HG03565 (cell line): Measurements from ENCODE around the gene LILRA6.
"Not testable (repeated sequence)": the region's sequence is repeated elsewhere in the genome, so short reads cannot be mapped to it uniquely, and the experiment has no call there.

ENCODE experiments used
- ATAC-seq: cut with Tn5 transposase; IDR thresholded peaks from one replicate; pipeline ENCODE4 v1.9.1; 2021; ENCODE audit warnings: mild to moderate bottlenecking, moderate library complexity; ENCODE audit not compliant: unreplicated experiment

LILRA6 gene

DNA sequence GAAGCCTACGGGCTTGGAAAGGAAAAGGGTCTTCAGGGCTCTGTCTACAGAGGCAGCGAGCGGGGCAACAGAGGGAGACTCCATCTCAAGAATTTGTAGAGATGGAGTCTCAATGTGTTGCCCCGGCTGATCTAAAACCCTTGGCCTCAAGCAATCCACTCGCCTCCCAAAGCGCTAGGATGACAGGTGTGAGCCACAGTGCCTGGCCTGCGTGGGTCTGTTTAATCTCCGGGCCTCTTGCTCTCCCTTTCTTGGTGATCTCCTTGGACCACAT is 33.9 kb downstream of the LILRA6 start:
- no peak for ATAC-seq

- peak; percentile 30 for ATAC-seq
These were observed 34.4 kb downstream of the LILRA6 start for GRCh38 chr19:54207983-54208783.

DNA sequence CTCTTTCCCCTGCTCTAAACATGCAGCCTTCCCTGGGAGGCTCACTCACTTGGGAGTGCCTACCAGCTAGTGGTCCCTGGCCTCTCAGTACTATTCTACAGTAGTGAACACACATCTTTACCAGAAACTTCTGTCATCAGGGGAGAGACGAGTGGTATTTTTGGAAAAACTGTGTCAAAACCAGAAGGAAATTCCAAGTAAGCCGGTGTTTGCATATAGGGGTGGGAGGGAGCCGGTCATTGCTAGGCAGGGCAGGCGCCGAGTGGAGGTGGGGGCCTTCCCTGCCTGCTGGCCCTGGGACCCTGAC is 35.0 kb downstream of the LILRA6 start:
- no peak for ATAC-seq

DNA sequence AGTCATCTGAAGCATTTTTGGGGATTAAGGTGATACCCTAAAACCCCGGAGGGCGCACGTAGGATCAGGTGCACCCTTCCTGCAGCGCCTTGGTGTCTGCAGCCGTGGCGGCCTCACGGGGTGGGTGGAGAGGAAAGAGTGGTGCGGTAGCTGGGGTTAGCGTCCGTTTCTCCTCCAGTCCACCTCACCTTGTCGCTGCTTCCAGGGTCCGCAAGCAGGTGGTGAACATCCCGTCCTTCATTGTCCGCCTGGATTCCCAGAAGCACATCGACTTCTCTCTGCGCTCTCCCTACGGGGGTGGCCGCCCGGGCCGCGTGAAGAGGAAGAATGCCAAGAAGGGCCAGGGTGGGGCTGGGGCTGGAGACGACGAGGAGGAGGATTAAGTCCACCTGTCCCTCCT is 35.4 kb downstream of the LILRA6 start:
- ATAC-seq: not testable (repeated sequence)

DNA sequence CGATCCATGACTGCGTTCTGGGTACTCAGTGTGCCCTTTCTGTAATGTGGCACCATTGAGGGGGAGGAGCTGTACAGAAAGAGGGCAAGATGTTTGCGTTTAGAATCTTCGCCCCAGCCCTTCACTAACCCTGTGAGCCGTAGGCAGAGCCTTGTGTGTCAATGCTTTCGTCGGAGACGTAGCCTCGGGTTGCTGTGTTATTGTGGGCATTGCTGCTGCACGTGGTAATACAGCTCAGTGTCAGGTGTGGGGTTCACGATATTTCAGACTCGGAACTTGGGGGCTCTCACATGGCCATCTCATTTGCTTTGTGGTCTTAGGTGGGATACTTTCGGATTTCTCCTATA is 35.8 kb downstream of the LILRA6 start:
- ATAC-seq: no peak

DNA sequence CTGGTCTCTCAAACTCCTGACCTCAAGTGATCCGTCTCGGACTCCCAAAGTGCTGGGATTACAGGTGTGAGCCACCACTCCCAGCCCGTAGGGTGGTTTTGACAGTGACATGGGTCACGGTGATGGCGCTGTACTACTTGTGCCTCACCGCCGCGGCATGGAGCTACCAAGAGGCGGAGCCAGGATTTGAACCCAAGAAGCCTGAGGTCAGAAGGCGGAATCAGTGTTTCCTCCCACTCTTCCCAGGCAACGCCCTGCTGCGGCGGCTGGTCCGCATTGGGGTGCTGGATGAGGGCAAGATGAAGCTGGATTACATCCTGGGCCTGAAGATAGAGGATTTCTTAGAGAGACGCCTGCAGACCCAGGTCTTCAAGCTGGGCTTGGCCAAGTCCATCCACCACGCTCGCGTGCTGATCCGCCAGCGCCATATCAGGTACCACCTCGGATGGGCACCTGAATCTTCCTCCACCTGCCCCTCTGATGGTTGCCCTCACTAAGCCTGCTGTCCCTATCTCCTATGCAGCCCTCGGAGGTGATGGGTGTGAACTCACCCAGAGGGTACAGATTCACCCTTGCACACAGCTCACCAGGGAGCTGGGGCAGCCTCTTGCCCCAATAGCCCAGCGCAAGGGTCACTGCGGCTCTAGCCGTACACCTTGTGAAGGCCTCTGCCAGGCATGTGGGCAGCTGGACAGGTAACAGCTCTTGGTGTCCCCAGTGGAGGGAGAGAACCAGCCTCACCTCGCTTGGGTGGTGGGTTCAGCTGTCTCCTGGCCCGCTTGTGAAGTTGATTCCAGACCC is 36.4 kb downstream of the LILRA6 start:
- no peak for ATAC-seq

DNA sequence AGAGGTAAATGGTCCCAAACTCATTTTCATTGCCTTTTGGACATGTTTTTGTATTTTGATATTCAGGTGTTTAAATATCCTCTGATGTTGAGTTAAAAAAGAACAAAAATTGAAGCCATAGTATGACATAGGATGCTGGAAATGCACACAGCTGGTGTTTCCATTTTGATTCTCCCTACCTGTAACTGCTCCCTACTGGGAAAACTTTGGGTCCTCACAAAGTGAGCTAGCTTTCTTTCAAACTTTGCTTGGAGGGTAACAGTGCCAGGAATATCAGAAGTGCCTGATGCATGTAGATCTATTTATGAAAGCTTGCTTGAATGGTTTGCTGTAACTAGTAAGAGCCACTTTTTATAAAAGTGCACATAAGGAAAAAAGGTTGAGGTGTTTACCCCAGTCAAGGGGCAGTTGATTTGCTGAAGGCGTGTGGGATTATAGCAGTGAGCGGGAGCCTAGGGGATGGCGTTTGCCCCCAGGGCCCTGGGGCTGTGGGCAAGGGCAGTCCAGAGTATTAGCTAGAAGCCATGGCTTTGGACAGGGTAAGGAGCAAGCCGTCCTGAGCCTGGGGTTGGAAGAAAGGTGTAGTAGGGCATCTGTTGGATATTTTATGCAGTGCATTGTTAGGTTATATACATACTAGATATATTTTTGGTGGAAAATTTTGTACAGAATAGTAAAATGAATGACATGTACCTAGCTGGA is 37.7 kb downstream of the LILRA6 start:
- ATAC-seq: no peak

DNA sequence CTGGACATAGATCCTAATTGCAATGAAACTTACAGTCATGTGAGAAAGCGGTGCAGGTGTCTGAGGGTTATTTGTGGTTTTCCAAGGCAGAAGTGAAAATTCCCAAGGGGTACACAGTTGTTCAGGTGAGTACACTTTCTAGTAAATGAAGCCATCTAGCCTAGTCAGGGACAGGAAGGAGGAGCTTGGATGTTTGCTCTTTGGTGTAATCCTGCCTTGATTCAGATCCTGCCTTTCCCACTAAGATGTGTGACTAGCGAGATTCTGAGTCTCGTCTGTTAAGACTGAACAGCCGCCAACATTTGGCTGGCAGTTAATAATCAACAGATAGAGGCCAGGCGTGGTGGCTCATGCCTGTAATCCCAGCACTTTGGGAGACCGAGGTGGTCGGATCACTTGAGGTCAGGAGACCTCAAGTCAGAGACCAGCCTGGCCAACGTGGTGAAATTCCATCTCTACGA is 39.4 kb downstream of the LILRA6 start:
- no peak for ATAC-seq

GRCh38 chr19:54201980-54202379 is 40.6 kb downstream of the LILRA6 start:
- no peak for ATAC-seq

DNA sequence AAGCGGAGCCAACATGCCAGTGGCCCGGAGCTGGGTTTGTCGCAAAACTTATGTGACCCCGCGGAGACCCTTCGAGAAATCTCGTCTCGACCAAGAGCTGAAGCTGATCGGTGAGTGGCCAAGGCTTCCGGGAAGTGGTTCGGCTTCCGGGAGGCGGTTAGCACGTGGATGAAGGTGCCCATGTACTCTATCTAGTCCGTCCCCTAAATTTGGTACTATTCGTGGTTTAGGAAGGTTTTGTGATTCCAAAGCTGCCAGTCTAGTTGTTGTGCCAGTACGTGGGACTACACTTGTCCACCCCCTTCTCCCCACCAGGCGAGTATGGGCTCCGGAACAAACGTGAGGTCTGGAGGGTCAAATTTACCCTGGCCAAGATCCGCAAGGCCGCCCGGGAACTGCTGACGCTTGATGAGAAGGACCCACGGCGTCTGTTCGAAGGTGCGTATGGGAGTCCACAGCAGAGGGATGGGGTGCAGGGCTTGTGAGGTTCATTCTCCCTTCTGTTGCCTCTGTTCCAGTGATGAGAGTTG is 41.4 kb downstream of the LILRA6 start:
- no peak for ATAC-seq

DNA sequence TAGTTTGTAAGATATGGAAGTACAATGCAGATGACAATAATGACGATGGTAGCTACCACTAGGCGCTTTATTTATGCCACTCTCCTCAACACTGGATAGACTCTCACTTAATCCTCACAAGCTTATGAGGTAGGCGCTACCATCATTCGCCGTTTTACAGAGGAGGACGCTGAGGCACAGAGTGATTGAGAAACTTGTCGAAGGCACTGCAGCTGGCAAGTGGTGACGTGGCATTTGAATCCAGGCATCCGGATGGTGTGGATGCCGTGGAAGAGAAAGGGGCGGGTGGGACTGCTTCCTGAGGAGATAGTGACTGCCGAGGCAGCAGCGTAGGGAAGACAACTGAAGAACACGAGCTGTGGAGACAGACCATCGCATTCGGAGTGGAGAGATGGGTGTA is 43.2 kb downstream of the LILRA6 start:
- no peak for ATAC-seq

DNA sequence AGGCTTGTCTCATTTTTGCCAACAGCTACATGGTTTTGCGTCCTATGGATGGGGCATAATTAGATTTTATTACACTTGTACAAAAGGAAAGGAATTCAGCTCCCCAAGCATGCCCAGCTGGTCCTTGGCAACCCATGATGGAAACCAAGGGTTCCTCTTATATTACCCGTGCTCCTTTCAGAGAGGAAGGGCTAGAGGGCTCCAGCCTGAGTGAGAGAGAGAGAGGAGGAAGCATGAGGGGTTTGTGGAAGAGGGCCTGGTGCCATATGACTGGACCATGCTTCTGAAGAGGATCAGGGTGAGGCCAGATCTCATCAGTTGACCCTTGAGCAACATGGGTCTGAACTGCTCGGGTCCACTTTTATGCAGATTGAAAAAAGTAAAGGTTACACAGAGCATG is 45.5 kb downstream of the LILRA6 start:
- ATAC-seq: no peak

DNA sequence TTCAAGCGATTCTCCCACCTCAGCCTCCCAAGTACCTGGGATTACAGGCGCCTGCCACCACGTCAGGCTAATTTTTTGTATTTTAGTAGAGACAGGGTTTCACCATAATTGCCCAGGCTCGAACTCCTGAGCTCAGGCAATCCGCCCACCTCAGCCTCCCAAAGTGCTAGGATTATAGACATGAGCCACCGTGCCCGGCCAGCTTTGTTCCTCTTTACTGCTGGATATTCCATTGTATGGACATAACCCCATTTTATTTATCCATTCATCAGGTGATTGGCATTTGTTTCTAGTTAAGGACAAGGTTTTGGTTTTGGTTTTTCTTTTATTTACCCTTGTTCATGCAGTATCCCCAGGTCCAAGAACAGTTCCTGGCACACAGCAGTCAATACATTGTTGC is 46.1 kb downstream of the LILRA6 start:
- ATAC-seq: no peak

GRCh38 chr19:54194463-54194862 is 48.1 kb downstream of the LILRA6 start:
- ATAC-seq: not testable (repeated sequence)

DNA sequence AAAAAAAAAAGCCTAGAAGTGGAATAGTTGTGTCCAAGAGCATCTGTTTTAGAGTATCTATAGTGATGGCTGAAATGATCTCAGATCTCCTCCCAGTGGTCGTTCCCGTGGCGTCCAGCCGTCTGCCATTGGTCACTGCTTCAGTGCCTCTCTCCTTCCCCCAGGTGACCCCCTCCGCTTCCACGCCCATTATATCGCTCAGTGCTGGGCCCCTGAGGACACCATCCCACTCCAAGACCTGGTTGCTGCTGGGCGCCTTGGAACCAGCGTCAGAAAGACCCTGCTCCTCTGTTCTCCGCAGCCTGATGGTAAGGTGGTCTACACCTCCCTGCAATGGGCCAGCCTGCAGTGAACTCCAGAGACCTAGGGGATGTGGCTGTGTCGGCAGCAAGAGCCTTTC is 49.6 kb downstream of the LILRA6 start:
- no peak for ATAC-seq

GRCh38 chr19:54191811-54192453 is 50.7 kb downstream of the LILRA6 start:
- ATAC-seq: no peak

DNA sequence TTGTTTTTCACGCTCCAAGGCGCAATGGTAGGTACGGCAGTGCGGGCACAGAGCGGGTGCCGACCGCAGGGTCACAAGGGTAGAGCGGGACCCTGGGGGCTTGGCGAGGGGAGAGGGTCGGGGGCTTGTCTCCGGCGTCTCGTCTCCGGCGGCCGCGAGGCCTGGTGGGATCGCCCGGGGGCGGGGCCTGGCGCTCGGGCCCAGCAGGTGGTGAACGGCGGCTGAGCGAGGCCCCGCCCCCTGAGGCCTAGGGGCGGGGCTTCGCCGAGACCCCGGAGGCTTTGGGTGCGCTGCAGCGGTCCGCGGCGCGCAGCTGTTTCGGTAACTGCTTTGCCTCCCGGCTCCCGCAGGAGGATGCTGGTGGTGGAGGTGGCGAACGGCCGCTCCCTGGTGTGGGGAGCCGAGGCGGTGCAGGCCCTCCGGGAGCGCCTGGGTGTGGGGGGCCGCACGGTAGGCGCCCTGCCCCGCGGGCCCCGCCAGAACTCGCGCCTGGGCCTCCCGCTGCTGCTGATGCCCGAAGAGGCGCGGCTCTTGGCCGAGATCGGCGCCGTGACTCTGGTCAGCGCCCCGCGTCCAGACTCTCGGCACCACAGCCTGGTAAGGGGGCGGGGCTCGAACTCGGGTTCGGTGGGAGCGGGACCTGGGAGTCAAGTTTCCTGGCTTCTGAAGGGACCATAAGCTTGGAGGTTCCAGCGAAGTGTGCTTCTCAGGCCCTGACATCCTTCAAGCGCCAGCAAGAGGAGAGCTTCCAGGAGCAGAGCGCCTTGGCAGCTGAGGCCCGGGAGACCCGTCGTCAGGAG is 51.4 kb downstream of the LILRA6 start, which contains the start of gene TSEN34:
TSS of gene TSEN34 (plus strand) at position 298 of the 800 bp plus-strand sequence. CDS start at position 355, 57 bp downstream.
- peak; percentile 20 for ATAC-seq

- ATAC-seq: peak; percentile 42
These were observed 52.0 kb downstream of the LILRA6 start for GRCh38 chr19:54190503-54191010.

DNA sequence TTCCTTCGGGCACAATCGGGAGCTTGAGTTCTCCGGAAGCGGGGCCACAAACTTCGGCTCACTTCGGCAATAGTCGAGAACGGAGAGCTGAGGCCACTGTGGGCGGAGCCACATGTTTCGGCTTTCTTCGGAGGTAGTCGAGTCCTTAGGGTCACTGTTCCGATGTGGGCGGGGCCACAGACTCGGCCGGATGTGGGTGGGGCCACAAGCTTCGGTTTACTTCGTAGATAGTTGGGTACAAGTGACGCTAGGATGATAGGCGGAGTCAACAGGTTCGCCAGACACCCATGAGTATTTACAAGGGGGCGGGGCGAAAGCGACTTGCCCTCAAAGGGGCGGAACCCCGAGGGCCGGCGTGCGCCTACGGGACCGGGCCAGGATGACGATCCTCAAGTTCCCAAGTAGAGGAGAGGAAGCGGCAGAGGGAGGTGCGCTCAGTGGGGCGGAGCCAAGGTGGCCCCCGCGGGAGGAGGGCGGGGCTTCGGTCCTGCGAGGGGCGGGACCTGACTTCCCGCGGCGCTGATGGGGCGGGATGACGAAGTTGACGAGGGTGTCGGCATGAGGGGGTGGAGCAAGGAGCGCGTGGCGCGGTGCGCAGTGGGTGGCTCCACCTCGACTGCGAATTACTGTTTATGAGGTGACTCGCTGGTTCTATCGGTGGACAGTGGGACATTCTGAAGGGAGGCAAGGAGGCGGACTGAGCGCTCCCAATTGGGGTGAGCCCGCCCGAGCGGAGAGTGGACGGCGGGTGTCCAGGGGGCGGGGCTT is 52.7 kb downstream of the LILRA6 start:
- ATAC-seq: peak; percentile 38
